WTC11 (cell line): ENCODE measurements around the gene CACNA2D4. TPM values are rescaled to one million over a fixed set of nuclear protein-coding genes. Genes with fewer than 3 reads are reported as not detected.
A peak's percentile ranks its signal among the peaks of the same experiment; 100 is the strongest.

ENCODE experiments used
- ATAC-seq: fragments of 200-7000 bp; cut with Tn5 transposase; 2 replicates; pipeline ENCODE4 v1.10.0; 2021; ENCODE audit warnings: mild to moderate bottlenecking, moderate library complexity
- CTCF ChIA-PET: fragments of 300-600 bp; sonication (Branson Sonifier 250); formaldehyde crosslinking; loops from one replicate; lab custom pipeline; 2021; ENCODE audit warnings: antibody characterized with exemption; lab: Charles Lee
- POLR2A ChIA-PET: fragments of 350-600 bp; sonication (Branson Sonifier 250); formaldehyde crosslinking; loops from one replicate; lab custom pipeline; 2021; ENCODE audit warnings: antibody characterized with exemption; lab: Charles Lee
- DNase-seq: peaks from one replicate; pipeline ENCODE4 v3.0.0; 2021; ENCODE audit warnings: low spot score
- H3K27ac Mint-ChIP-seq: 2 replicates; pipeline ENCODE4 v1.8.0; 2021; ENCODE audit warnings: mixed read lengths
- H3K27me3 Mint-ChIP-seq: 2 replicates; pipeline ENCODE4 v1.8.0; 2021; ENCODE audit warnings: low read depth, mild to moderate bottlenecking, moderate library complexity, mixed read lengths
- H3K36me3 Mint-ChIP-seq: 2 replicates; pipeline ENCODE4 v1.8.0; 2021; ENCODE audit warnings: mixed read lengths
- H3K4me1 Mint-ChIP-seq: 2 replicates; pipeline ENCODE4 v1.8.0; 2022; ENCODE audit warnings: mixed read lengths
- H3K4me3 Mint-ChIP-seq: 2 replicates; pipeline ENCODE4 v1.8.0; 2021; ENCODE audit warnings: mild to moderate bottlenecking, moderate library complexity, mixed read lengths
- H3K9me3 Mint-ChIP-seq: 2 replicates; pipeline ENCODE4 v1.8.0; 2021; ENCODE audit warnings: mixed read lengths
- ESRRA ChIP-seq: sonication (generic); formaldehyde crosslinking; IDR thresholded peaks from 2 replicates; pipeline ENCODE4 v1.8.1; 2022; ENCODE audit warnings: mild to moderate bottlenecking, missing genetic modification reagents, borderline replicate concordance
- FOXK1 ChIP-seq: sonication (generic); formaldehyde crosslinking; IDR thresholded peaks from 2 replicates; pipeline ENCODE4 v1.8.0; 2022; ENCODE audit warnings: mild to moderate bottlenecking, moderate library complexity, missing genetic modification reagents
- GRHL2 ChIP-seq: fragments of 250-450 bp; sonication (Bioruptor Pico); IDR thresholded peaks from 2 replicates; pipeline ENCODE4 v1.8.0; 2022; ENCODE audit warnings: mild to moderate bottlenecking, moderate library complexity; ENCODE audit not compliant: insufficient replicate concordance, severe bottlenecking
- MXD4 ChIP-seq: fragments of 250-450 bp; sonication (Bioruptor Pico); IDR thresholded peaks from 2 replicates; pipeline ENCODE4 v1.8.0; 2021; ENCODE audit warnings: mild to moderate bottlenecking, moderate library complexity, borderline replicate concordance
- NFE2L1 ChIP-seq: sonication (generic); formaldehyde crosslinking; IDR thresholded peaks from 2 replicates; pipeline ENCODE4 v1.8.1; 2023; ENCODE audit warnings: missing genetic modification reagents
- NR3C1 ChIP-seq: sonication (generic); formaldehyde crosslinking; conservative IDR thresholded peaks from 2 replicates; pipeline ENCODE4 v1.8.1; 2023; ENCODE audit warnings: low read depth, mild to moderate bottlenecking, missing genetic modification reagents
- TEAD1 ChIP-seq: sonication (generic); formaldehyde crosslinking; IDR thresholded peaks from 2 replicates; pipeline ENCODE4 v1.8.0; 2022; ENCODE audit warnings: mild to moderate bottlenecking, missing genetic modification reagents
- TP53 ChIP-seq: sonication (generic); formaldehyde crosslinking; IDR thresholded peaks from 2 replicates; pipeline ENCODE4 v1.8.1; 2023; ENCODE audit warnings: mild to moderate bottlenecking, missing genetic modification reagents
- ZBTB21 ChIP-seq: sonication (generic); formaldehyde crosslinking; IDR thresholded peaks from 2 replicates; pipeline ENCODE4 v1.8.1; 2023; ENCODE audit warnings: mild to moderate bottlenecking, missing genetic modification reagents, borderline replicate concordance
- ZNF232 ChIP-seq: sonication (generic); formaldehyde crosslinking; IDR thresholded peaks from 2 replicates; pipeline ENCODE4 v1.8.0; 2022; ENCODE audit warnings: mild to moderate bottlenecking, missing genetic modification reagents
- ZNF317 ChIP-seq: sonication (generic); formaldehyde crosslinking; IDR thresholded peaks from 2 replicates; pipeline ENCODE4 v1.8.1; 2023; ENCODE audit warnings: low read depth, mild to moderate bottlenecking, moderate library complexity, missing genetic modification reagents, borderline replicate concordance
- ZNF416 ChIP-seq: fragments of 250-450 bp; sonication (Bioruptor Pico); IDR thresholded peaks from 2 replicates; pipeline ENCODE4 v1.9.0; 2021; ENCODE audit warnings: mild to moderate bottlenecking, inconsistent platforms
- total RNA-seq: library from RNA; stranded (reverse); gene quantifications from 3 replicates; pipeline ENCODE4 v1.2.3, GENCODE V29; 2021
- TF ChIP-seq, protein P1 (sequence below): sonication (generic); formaldehyde crosslinking; IDR thresholded peaks from 2 replicates; pipeline ENCODE4 v1.8.1; 2023; ENCODE audit warnings: mild to moderate bottlenecking, missing genetic modification reagents
- TF ChIP-seq, protein P2 (sequence below): sonication (generic); formaldehyde crosslinking; conservative IDR thresholded peaks from 2 replicates; pipeline ENCODE4 v1.8.1; 2023; ENCODE audit warnings: mild to moderate bottlenecking, low read depth, missing genetic modification reagents, moderate library complexity
- TF ChIP-seq, protein P3 (sequence below): fragments of 250-450 bp; sonication (Bioruptor Pico); IDR thresholded peaks from 2 replicates; pipeline ENCODE4 v1.9.0; 2021; ENCODE audit warnings: mild to moderate bottlenecking
- TF ChIP-seq, protein P4 (sequence below): sonication (generic); formaldehyde crosslinking; IDR thresholded peaks from 2 replicates; pipeline ENCODE4 v1.8.0; 2022; ENCODE audit warnings: mild to moderate bottlenecking, missing genetic modification reagents
- TF ChIP-seq, protein P5 (sequence below): fragments of 250-450 bp; sonication (Bioruptor Pico); IDR thresholded peaks from 2 replicates; pipeline ENCODE4 v1.9.0; 2021; ENCODE audit warnings: mild to moderate bottlenecking, borderline replicate concordance

The CACNA2D4 gene
- total RNA-seq, 1 experiment from 2014 or later, result 0.04 TPM

DNA sequence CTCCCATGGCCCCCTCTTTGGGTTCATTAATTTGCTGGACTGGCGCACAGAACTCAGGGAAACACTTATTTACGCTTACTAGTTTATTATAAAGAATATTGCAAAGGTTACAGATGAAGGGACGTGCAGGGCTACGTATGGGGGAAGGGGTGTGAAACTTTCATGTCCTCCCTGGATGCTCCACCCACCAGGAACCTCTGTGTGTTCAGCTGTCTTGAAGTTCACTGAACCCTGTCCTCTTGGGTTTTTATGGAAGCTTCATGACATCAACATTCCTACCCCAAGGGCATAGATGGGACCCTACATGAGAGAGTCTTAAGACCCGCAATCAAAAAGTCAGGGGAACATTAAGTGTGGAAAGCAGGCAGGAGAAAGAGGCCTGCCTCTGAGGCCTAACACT, 169.4 kb downstream of the CACNA2D4 start:
- H3K27ac Mint-ChIP-seq, result no peak overlapping the region
- peaks cover 40% of the 10 kb centered on the region for H3K36me3 Mint-ChIP-seq
- TF ChIP-seq, protein P1, sequence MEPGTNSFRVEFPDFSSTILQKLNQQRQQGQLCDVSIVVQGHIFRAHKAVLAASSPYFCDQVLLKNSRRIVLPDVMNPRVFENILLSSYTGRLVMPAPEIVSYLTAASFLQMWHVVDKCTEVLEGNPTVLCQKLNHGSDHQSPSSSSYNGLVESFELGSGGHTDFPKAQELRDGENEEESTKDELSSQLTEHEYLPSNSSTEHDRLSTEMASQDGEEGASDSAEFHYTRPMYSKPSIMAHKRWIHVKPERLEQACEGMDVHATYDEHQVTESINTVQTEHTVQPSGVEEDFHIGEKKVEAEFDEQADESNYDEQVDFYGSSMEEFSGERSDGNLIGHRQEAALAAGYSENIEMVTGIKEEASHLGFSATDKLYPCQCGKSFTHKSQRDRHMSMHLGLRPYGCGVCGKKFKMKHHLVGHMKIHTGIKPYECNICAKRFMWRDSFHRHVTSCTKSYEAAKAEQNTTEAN (CRISPR knock-in tag), result no peak
- TF ChIP-seq ZBTB21 (CRISPR knock-in tag), result no peak
- no peak for TF ChIP-seq MXD4
- DNase-seq (no peak), ATAC-seq (no peak)
- H3K4me1 Mint-ChIP-seq, result peaks cover 10% of the 10 kb centered on the region
- POLR2A ChIA-PET, result no interaction called here
- no peaks in the 10 kb centered on the region for H3K27me3 Mint-ChIP-seq
- H3K4me3 Mint-ChIP-seq, result no peak overlapping the region
- CTCF ChIA-PET, result no interaction called here
- H3K9me3 Mint-ChIP-seq, result peaks cover 29% of the 10 kb centered on the region

DNA sequence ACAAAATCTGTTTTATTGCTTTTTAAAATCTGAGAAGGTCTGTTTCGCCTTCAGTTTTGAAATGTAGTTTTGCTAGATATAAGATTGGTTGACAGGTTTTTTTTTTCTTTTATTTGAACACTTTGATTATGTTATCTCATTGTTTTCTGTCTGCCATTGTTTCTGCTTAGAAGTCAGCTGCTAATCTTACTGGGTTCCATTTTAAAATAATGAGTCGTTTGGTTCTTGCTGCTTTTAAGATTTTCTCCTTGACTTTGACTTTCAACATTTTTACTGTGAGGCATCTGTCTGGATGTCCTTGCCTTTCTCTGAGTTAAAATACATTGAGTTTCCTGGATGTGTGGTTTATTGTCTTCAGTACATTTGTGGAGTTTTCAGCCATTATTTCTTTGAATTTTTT, 170.8 kb downstream of the CACNA2D4 start:
- Mint-ChIP-seq H3K27me3 (no peaks in the 10 kb centered on the region), H3K27ac (no peak overlapping the region), H3K4me1 (peaks cover 10% of the 10 kb centered on the region), H3K36me3 (peaks cover 40% of the 10 kb centered on the region), H3K4me3 (no peak overlapping the region), H3K9me3 (peaks cover 29% of the 10 kb centered on the region)
- ATAC-seq (no peak), DNase-seq (no peak)
- TF ChIP-seq ESRRA (CRISPR knock-in tag), result no peak
- TF ChIP-seq, protein P2, sequence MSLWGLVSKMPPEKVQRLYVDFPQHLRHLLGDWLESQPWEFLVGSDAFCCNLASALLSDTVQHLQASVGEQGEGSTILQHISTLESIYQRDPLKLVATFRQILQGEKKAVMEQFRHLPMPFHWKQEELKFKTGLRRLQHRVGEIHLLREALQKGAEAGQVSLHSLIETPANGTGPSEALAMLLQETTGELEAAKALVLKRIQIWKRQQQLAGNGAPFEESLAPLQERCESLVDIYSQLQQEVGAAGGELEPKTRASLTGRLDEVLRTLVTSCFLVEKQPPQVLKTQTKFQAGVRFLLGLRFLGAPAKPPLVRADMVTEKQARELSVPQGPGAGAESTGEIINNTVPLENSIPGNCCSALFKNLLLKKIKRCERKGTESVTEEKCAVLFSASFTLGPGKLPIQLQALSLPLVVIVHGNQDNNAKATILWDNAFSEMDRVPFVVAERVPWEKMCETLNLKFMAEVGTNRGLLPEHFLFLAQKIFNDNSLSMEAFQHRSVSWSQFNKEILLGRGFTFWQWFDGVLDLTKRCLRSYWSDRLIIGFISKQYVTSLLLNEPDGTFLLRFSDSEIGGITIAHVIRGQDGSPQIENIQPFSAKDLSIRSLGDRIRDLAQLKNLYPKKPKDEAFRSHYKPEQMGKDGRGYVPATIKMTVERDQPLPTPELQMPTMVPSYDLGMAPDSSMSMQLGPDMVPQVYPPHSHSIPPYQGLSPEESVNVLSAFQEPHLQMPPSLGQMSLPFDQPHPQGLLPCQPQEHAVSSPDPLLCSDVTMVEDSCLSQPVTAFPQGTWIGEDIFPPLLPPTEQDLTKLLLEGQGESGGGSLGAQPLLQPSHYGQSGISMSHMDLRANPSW, result no peak
- TF ChIP-seq NFE2L1 (CRISPR knock-in tag), result no peak
- TF ChIP-seq, protein P3, sequence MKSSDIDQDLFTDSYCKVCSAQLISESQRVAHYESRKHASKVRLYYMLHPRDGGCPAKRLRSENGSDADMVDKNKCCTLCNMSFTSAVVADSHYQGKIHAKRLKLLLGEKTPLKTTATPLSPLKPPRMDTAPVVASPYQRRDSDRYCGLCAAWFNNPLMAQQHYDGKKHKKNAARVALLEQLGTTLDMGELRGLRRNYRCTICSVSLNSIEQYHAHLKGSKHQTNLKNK, result no peak
- TF ChIP-seq ZNF317, result peak; percentile 94
- POLR2A ChIA-PET, result no interaction called here
- CTCF ChIA-PET, result interaction anchor here (0.6 kb wide), 1 partner anchor 543 kb away, joined by 3 read pairs; no protein-coding TSS in a partner anchor

DNA sequence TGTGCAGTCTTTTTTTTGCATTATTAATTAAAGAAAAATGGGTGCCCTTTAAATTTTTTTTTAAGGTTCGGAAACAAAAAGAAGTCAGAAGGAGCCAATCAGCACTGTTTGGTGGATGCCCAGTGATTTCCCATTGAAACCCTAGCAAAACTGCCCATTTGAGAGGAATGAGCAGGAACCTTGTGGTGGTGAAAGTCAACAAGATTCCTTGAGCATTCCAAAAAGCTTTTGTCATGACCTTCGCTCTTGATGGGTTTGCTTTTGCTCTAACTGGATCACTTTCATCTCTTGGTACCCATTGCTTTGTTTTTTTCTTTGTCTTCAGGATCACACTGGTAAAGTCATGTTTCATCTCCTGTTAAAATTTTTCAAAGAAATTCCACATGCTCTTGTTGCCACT, 173.5 kb downstream of the CACNA2D4 start:
- H3K9me3 Mint-ChIP-seq, result peaks cover 29% of the 10 kb centered on the region
- ATAC-seq (peak; percentile 60), DNase-seq (no peak)
- no peaks in the 10 kb centered on the region for H3K27me3 Mint-ChIP-seq
- H3K4me1 Mint-ChIP-seq, result peaks cover 32% of the 10 kb centered on the region
- H3K36me3 Mint-ChIP-seq, result peaks cover 40% of the 10 kb centered on the region
- no peak overlapping the region for H3K4me3 Mint-ChIP-seq
- CTCF ChIA-PET, result interaction anchor here (1.0 kb wide), 1 partner anchor 47 kb away, joined by 4 read pairs; no protein-coding TSS in a partner anchor
- no peak for TF ChIP-seq NR3C1
- no peak for TF ChIP-seq ZNF232 (CRISPR knock-in tag)
- TF ChIP-seq ESRRA (CRISPR knock-in tag), result no peak
- no peak for TF ChIP-seq ZNF416 (CRISPR knock-in tag)
- TF ChIP-seq, protein P4, sequence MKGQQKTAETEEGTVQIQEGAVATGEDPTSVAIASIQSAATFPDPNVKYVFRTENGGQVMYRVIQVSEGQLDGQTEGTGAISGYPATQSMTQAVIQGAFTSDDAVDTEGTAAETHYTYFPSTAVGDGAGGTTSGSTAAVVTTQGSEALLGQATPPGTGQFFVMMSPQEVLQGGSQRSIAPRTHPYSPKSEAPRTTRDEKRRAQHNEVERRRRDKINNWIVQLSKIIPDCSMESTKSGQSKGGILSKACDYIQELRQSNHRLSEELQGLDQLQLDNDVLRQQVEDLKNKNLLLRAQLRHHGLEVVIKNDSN (CRISPR knock-in tag), result no peak
- TF ChIP-seq, protein P5, sequence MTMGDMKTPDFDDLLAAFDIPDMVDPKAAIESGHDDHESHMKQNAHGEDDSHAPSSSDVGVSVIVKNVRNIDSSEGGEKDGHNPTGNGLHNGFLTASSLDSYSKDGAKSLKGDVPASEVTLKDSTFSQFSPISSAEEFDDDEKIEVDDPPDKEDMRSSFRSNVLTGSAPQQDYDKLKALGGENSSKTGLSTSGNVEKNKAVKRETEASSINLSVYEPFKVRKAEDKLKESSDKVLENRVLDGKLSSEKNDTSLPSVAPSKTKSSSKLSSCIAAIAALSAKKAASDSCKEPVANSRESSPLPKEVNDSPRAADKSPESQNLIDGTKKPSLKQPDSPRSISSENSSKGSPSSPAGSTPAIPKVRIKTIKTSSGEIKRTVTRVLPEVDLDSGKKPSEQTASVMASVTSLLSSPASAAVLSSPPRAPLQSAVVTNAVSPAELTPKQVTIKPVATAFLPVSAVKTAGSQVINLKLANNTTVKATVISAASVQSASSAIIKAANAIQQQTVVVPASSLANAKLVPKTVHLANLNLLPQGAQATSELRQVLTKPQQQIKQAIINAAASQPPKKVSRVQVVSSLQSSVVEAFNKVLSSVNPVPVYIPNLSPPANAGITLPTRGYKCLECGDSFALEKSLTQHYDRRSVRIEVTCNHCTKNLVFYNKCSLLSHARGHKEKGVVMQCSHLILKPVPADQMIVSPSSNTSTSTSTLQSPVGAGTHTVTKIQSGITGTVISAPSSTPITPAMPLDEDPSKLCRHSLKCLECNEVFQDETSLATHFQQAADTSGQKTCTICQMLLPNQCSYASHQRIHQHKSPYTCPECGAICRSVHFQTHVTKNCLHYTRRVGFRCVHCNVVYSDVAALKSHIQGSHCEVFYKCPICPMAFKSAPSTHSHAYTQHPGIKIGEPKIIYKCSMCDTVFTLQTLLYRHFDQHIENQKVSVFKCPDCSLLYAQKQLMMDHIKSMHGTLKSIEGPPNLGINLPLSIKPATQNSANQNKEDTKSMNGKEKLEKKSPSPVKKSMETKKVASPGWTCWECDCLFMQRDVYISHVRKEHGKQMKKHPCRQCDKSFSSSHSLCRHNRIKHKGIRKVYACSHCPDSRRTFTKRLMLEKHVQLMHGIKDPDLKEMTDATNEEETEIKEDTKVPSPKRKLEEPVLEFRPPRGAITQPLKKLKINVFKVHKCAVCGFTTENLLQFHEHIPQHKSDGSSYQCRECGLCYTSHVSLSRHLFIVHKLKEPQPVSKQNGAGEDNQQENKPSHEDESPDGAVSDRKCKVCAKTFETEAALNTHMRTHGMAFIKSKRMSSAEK, result no peak
- no peak for TF ChIP-seq TP53
- TF ChIP-seq, protein P3, result no peak
- no peak for TF ChIP-seq GRHL2
- no peak for TF ChIP-seq FOXK1 (CRISPR knock-in tag)
- TF ChIP-seq TEAD1 (CRISPR knock-in tag), result no peak
- peak overlapping the region; percentile 39; the same call in 1 of the 2 replicates for H3K27ac Mint-ChIP-seq
- POLR2A ChIA-PET, result no interaction called here
